HG03575 (cell line): ENCODE results near the gene PRKCB.

Experiments
- ATAC-seq: cut with Tn5 transposase; IDR thresholded peaks from one replicate; pipeline ENCODE4 v1.9.1; 2021; ENCODE audit not compliant: unreplicated experiment, insufficient number of reproducible peaks, low FRiP score; ENCODE audit errors: extremely low read depth

The PRKCB gene

GRCh38 chr16:23861874-23862273, 26.1 kb downstream of the PRKCB start:
- no peak for ATAC-seq

- no peak for ATAC-seq
These were observed 26.8 kb downstream of the PRKCB start for GRCh38 chr16:23862556-23862955.

GRCh38 chr16:23863511-23864422, 28.0 kb downstream of the PRKCB start:
- ATAC-seq, result peak; percentile 41

GRCh38 chr16:23865853-23866252, 30.1 kb downstream of the PRKCB start:
- ATAC-seq, result no peak

GRCh38 chr16:23866621-23867020, 30.8 kb downstream of the PRKCB start:
- ATAC-seq, result no peak

- no peak for ATAC-seq
These were observed 31.8 kb downstream of the PRKCB start for GRCh38 chr16:23867566-23867965.

- ATAC-seq, result no peak
These were observed 32.4 kb downstream of the PRKCB start for GRCh38 chr16:23868136-23868535.

GRCh38 chr16:23869052-23869451, 33.3 kb downstream of the PRKCB start:
- ATAC-seq, result no peak

- ATAC-seq, result no peak
These were observed 36.1 kb downstream of the PRKCB start for GRCh38 chr16:23871924-23872323.

GRCh38 chr16:23874613-23875294, 39.0 kb downstream of the PRKCB start:
- ATAC-seq, result no peak

- ATAC-seq, result no peak
These were observed 40.6 kb downstream of the PRKCB start for GRCh38 chr16:23876256-23876896.

GRCh38 chr16:23877107-23878070, 41.6 kb downstream of the PRKCB start:
- ATAC-seq, result no peak

- no peak for ATAC-seq
These were observed 44.1 kb downstream of the PRKCB start for GRCh38 chr16:23879735-23880373.

- no peak for ATAC-seq
These were observed 53.4 kb downstream of the PRKCB start for GRCh38 chr16:23889189-23889588.

- ATAC-seq, result no peak
These were observed 58.2 kb downstream of the PRKCB start for GRCh38 chr16:23893986-23894385.

GRCh38 chr16:23895052-23895451, 59.3 kb downstream of the PRKCB start:
- ATAC-seq, result no peak

GRCh38 chr16:23896832-23897821, 61.3 kb downstream of the PRKCB start:
- no peak for ATAC-seq
